D341Med (cell line): Measurements from ENCODE around the gene SPAG6.
"Not testable (repeated sequence)": the region's sequence is repeated elsewhere in the genome, so short reads cannot be mapped to it uniquely, and the experiment has no call there.

Source experiments
- DNase-seq: peaks from one replicate; pipeline ENCODE4 v3.0.0; 2012; ENCODE audit warnings: low spot score

SPAG6 gene

GRCh38 chr10:22372298-22372697, 27.0 kb downstream of the SPAG6 start:
- no peak for DNase-seq

GRCh38 chr10:22372917-22373316, 27.6 kb downstream of the SPAG6 start:
- DNase-seq: no peak

GRCh38 chr10:22374489-22375126, 29.3 kb downstream of the SPAG6 start:
- no peak for DNase-seq

GRCh38 chr10:22379059-22379458, 33.8 kb downstream of the SPAG6 start:
- no peak for DNase-seq

- DNase-seq: no peak
These were observed 36.0 kb downstream of the SPAG6 start for GRCh38 chr10:22381262-22381661.

GRCh38 chr10:22386503-22386902, 41.2 kb downstream of the SPAG6 start:
- no peak for DNase-seq

GRCh38 chr10:22389856-22390589, 44.7 kb downstream of the SPAG6 start:
- no peak for DNase-seq

GRCh38 chr10:22391600-22391999, 46.3 kb downstream of the SPAG6 start:
- no peak for DNase-seq

GRCh38 chr10:22396195-22396594, 50.9 kb downstream of the SPAG6 start:
- not testable (repeated sequence) for DNase-seq

- DNase-seq: not testable (repeated sequence)
These were observed 61.6 kb downstream of the SPAG6 start for GRCh38 chr10:22406916-22407315.

- no peak for DNase-seq
These were observed 65.1 kb downstream of the SPAG6 start for GRCh38 chr10:22410394-22410793.

- no peak for DNase-seq
These were observed 65.5 kb downstream of the SPAG6 start for GRCh38 chr10:22410846-22411245.

- DNase-seq: no peak
These were observed 68.8 kb downstream of the SPAG6 start for GRCh38 chr10:22414146-22414545.

GRCh38 chr10:22415072-22415471, 69.8 kb downstream of the SPAG6 start:
- DNase-seq: no peak

GRCh38 chr10:22417736-22418268, 72.5 kb downstream of the SPAG6 start:
- no peak for DNase-seq

- DNase-seq: no peak
These were observed 75.7 kb downstream of the SPAG6 start for GRCh38 chr10:22420787-22421517.

GRCh38 chr10:22426653-22427052, 81.4 kb downstream of the SPAG6 start:
- no peak for DNase-seq

GRCh38 chr10:22427101-22427500, 81.8 kb downstream of the SPAG6 start:
- DNase-seq: no peak

- peak; percentile 64 for DNase-seq
These were observed 82.7 kb downstream of the SPAG6 start for GRCh38 chr10:22427890-22428571.

- no peak for DNase-seq
These were observed 83.8 kb downstream of the SPAG6 start for GRCh38 chr10:22429146-22429545.

- DNase-seq: no peak
These were observed 84.7 kb downstream of the SPAG6 start for GRCh38 chr10:22429981-22430421.

GRCh38 chr10:22433875-22434274, 88.6 kb downstream of the SPAG6 start:
- DNase-seq: no peak
